Central memory CD4-positive, alpha-beta T cell (primary cell): ENCODE results near the gene MRPS25.

Experiments used
- DNase-seq: peaks from one replicate; pipeline ENCODE4 v3.0.0; 2022
- total RNA-seq, 3 experiments: gene quantifications; one replicate each; lab custom pipeline; 2026; lab: John Stamatoyannopoulos, UW

The MRPS25 gene
- total RNA-seq: 56.2 to 73.0 (median 71.8) reads per million in 3 experiments

GRCh38 chr3:15064835-15065549 lies at the start of gene MRPS25:
Gene MRPS25, minus strand, starts transcription at chr3:15065315. Its CDS starts 121 bp downstream, at chr3:15065194.
- DNase-seq: peak; percentile 88

DNA sequence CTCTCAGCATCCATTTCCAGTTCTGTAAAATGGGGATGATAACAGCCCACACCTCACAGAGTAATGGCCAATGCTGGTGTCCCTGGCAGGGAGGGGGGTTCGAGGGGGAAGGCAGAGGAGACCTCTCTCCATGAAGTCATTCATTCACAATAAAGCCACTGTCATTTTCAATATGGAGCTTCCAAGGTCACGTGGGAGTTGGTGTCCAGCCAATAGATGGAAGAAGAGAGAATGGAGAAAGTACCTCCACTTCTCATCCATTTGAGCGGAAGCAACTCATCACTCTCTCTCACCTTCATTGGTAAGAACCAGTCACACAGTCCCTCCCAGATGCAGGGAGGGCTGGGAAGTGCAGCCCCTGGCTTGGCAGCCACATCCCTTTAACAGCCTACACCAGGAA lies 48.8 kb upstream of the MRPS25 start:
- DNase-seq: no peak

- no peak for DNase-seq
These were observed 48.4 kb upstream of the MRPS25 start for GRCh38 chr3:15113471-15113870.

GRCh38 chr3:15112011-15112410 lies 46.9 kb upstream of the MRPS25 start:
- no peak for DNase-seq

GRCh38 chr3:15110206-15110605 lies 45.1 kb upstream of the MRPS25 start:
- no peak for DNase-seq

DNA sequence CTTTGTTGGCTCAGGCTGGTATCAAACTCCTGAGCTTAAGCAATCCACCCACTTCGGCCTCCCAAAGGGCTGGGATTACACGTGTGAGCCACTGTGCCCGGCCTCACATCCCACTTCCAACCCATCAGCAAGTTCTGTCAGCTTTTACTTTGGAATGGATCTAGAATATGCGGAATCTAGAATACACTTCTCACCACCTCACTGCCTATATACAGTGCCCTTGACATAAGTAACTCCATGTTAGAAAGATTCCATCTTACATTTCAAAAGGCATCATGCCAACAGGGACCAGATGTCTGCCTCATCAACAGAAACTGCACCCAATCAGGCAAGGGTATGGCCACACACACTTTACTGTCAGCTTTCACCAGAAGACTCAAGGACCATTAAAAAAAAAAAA lies 43.8 kb upstream of the MRPS25 start:
- no peak for DNase-seq

DNA sequence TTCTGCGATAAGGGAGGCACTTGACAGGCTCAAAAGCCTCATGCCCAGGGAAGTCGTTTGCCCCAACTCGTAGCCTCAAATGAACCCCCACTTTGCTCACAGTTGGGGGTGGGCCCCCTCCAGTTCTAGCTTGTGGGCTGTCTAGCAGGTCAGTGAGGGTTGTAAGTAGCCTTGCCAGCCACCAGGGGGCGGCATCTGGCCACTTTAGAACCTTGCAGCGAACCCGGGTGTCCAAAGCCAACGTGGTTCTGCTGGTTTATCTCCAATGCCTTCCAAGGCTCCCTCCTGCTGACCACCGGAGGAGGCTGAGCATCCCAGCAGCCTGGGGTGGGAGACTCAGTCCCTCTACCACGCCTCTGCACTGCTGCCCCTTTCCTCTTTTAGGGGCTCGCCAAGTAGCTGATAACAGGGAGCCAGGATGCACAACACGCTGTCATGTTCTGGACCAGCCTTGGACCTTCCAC lies 43.0 kb upstream of the MRPS25 start:
- DNase-seq: peak; percentile 62

DNA sequence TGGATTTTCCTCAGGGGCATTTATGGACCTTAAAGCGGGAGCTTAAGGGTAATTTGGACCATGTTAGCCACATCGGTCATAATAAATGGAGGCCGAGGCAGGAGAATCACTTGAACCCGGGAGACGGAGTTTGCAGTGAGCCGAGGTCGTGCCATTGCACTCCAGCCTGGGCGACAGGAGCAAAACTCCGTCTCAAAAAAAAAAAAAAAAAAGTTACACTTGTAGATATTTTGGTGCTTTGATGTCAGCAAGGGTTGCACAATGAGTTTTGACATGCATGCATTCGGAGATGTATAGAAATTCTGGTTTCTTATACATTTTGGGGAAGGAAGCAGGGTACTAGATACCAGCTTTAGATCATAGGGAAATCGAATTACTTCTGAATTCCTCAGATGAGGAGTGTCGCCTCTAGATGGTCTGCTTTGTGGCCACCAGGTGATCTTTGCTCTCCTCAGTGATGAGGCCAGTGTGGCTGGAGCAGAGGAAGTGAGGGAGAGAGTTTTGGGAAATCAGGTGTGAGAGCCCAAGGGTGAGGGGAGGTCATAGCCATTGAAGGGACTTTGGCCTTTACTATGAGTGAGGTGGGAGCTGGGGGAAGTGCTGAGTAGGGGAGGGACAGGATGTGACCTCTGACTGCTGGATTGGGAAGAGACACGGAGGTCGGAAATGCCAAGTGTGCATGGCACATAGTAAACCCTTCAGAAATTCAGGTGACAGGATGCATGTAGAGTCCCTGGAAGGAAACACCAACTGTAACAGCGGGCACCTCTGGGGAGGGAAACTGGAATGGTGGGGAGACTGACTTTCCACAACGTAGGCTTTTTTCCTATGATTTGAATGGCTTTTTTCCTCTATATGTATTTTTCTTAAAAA lies 42.2 kb upstream of the MRPS25 start:
- no peak for DNase-seq

- DNase-seq: no peak
These were observed 37.7 kb upstream of the MRPS25 start for GRCh38 chr3:15102836-15103235.

- DNase-seq: no peak
These were observed 37.1 kb upstream of the MRPS25 start for GRCh38 chr3:15102256-15102655.

DNA sequence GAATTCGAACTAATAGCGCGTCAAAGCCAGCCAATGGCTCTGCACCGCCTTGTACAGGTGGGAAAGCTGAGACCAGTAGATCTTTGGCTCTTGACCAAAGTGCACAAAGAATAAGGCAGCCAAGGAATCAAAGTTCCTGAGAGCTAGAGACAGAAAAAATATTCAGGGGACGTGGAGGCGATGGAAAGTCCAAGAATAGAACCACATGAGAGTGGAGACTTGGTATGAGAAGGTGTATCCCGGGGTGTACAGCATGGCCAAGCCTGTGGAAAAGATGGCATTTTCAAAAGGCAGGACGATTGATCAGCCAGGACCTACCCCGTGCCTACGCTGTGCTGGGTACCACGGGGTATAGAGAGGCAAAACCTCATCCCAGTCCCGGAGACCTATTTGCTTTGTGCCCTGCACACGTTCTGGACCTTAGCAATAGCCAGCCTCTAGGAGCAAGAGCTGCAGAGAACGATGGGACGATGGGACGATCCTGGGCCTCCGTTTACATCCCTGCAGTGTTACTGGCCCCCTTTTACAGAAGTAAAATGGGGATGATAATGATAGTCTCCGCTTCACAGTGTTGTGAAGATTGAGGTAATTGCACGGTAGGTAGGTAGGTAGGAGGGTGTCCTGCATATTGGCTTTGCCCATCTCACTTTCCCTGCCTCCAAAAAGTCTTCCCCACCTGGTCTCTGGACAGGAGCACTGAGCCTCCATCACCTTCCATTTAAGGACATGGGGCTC lies 34.4 kb upstream of the MRPS25 start:
- no peak for DNase-seq

GRCh38 chr3:15098503-15099363 lies 33.6 kb upstream of the MRPS25 start, which contains the start of gene RBSN:
Gene RBSN, minus strand, starts transcription at chr3:15099148. Its CDS starts 3,028 bp downstream, at chr3:15096120.
- peak; percentile 96 for DNase-seq

DNA sequence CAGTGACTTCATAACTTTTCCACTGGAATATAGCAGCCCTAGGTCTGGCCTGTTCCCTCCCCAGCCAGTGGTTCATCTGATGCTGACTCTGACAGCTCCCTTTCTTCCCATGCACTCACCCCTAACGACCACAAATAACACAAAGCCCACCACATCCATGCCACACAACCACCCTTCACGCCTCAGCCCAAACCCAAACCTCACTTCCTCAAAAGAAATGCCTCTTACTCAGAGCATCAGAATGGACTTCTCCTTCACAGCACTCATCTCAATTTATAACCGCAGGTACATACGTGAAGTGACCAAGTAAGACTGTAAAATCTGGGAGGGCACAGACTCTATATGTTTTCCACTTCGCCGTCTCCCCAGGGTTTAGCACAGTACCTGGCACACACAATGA lies 32.8 kb upstream of the MRPS25 start:
- peak; percentile 16 for DNase-seq

- no peak for DNase-seq
These were observed 30.9 kb upstream of the MRPS25 start for GRCh38 chr3:15096046-15096445.

GRCh38 chr3:15094187-15094875 lies 29.2 kb upstream of the MRPS25 start:
- DNase-seq: no peak

DNA sequence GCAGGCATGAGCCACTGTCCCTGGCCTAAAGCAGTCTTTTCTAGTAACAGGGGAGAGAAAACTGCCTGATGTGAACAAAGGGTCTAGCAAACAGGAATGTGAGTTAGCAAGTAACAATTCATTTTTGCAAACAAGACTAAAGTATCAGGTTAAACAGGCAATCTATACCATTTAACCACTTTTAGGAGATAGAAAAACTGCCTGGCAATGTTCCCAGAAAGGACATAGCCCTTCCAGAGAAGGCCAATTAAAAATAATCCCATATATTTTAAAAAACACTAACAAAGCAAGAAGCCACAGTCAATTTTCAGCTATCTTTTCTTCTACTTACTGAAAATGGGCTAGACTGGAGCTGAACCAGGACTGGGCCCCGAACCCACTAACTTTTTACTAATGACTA lies 27.6 kb upstream of the MRPS25 start:
- no peak for DNase-seq

DNA sequence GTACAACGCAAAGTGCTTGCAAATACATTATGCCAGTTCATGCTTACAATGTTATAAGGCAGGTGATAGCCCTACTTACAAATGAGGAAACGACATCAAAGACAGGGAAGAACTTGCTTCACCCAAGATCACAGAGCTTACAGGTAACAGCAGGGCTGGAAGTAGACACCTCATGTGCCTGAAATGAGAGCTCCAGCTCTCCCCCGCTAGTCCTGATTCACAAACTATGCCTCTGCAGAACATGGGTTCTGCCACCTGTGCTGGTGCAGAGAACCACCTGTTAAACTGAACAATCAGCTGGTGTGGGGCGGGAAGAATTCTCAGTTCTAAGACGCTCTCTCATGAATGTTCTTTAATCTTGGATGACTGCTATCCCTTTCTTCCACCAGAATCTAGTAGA lies 26.5 kb upstream of the MRPS25 start:
- DNase-seq: no peak

DNA sequence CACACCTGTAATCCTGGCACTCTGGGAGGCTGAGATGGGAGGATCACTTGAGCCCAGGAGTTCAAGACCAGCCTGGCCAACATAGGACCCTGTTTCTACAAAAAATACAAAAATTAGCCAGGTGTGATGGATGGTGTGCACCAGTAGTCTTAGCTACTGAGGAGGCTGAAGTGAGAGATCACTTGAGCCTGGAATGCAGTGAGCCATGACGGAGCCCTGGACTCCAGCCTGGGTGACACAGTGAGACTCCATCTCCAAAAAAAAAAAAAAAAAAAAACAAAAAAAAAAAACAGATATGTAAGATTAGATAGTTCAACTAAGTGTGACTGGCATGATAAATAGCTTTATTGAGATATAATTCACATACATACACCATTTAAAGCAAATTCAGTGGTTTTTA lies 24.1 kb upstream of the MRPS25 start:
- DNase-seq: no peak

DNA sequence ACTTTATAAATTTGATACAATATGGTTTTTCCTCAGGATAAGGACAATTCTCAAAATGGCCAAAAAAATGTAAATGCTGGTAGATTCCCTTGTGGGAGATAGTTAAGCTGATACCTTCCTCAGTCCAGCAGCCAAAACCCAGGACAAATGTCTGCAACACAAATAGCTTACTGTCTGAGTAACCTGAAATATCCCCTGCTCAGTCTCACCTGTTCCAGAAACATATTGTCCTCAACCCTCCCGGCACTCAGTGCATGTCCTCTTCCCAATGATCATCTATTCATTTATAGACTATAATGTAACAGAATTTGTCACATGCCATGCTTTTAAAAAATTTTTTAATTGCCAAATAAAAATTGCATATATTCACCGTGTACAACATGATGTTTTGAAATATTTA lies 21.6 kb upstream of the MRPS25 start:
- no peak for DNase-seq

DNA sequence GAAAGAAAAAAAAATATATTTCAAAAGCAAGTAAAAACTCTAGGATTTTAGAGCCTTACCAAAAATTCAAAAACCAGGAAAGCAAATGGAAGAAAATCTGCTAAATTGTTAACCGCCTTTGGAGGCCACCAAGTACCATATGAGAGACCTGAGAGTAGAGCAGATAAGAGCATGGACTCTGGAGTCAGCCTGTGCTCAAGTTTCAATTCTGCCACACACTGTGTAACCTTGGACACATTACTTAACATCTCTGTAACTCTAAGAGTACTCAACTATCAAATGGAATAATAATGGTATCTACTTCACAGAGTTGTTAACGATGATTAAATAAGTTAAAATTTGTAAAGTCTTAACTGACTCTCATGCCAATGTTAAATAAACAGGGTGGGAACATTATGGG lies 21.1 kb upstream of the MRPS25 start:
- DNase-seq: no peak

GRCh38 chr3:15083252-15083651 lies 18.1 kb upstream of the MRPS25 start:
- DNase-seq: no peak
